HCEC 1CT (cell line): Measurements from ENCODE around the gene C19orf53.

Experiments
- DNase-seq: peaks from one replicate; pipeline ENCODE4 v3.0.0-alpha.2; 2017

C19orf53 gene

GRCh38 chr19:13827656-13828055 is 53.4 kb downstream of the C19orf53 start:
- no peak for DNase-seq
